Mucosa of descending colon (tissue), 3 donors: ENCODE data around the gene SPTBN1. TPM values are rescaled to one million over a fixed set of nuclear protein-coding genes. Genes with fewer than 3 reads are reported as not detected.

Experiments
- ATAC-seq: fragments of 200-7000 bp; cut with Tn5 transposase; one replicate; pipeline ENCODE4 v1.9.1; 2020; ENCODE audit warnings: mild to moderate bottlenecking, moderate library complexity
- DNase-seq, 3 donors: peaks; one replicate each; pipeline ENCODE4 v3.0.0-alpha.2; 2020
- H3K36me3 ChIP-seq: fragments of 200-600 bp; one replicate; pipeline ENCODE4 v1.8.0; 2021; ENCODE audit warnings: low read depth, mild to moderate bottlenecking
- H3K4me1 ChIP-seq: fragments of 200-600 bp; one replicate; pipeline ENCODE4 v1.8.0; 2021; ENCODE audit warnings: low read depth, mild to moderate bottlenecking
- H3K4me3 ChIP-seq: fragments of 200-600 bp; one replicate; pipeline ENCODE4 v1.8.0; 2021; ENCODE audit warnings: mild to moderate bottlenecking
- H3K9me3 ChIP-seq: fragments of 200-600 bp; one replicate; pipeline ENCODE4 v1.8.0; 2021; ENCODE audit warnings: mild to moderate bottlenecking
- intact Hi-C, 2 donors: fragments of 100-400 bp; cut with DNase I in 1 of 2; cut with micrococcal nuclease in 1 of 2; formaldehyde crosslinking; loops; one replicate each; pipeline versions ENCODE4 v1.11.0 to v1.11.1; 2022; cut with DNase I, micrococcal nuclease
- total RNA-seq, 3 donors: library from RNA; stranded (reverse); fragmentation: NEBNext Ultra II Directional in 2 of 3; extraction: Animal tissue kit (Norgen Biotek cat#: 25700) in 2 of 3; gene quantifications; one replicate each; pipeline versions ENCODE4 v1.2.1 to v1.2.4, GENCODE V29; 2021 to 2023
- TF ChIP-seq, protein P1 (sequence below): fragments of 200-600 bp; IDR thresholded peaks from one replicate; pipeline ENCODE4 v1.8.0; 2022; ENCODE audit warnings: antibody characterized with exemption, mild to moderate bottlenecking
- donor health status: DM: no; HTN: no; CAD: no; lungs with moderate emphysema.
- donor health status: DM: no; HTN: no; CAD: no.
- donor health status: DM: no; HTN: yes; CAD: no.

SPTBN1 gene
- total RNA-seq, 3 donors from 2014 or later: 237 to 396 (median 392) TPM

DNA sequence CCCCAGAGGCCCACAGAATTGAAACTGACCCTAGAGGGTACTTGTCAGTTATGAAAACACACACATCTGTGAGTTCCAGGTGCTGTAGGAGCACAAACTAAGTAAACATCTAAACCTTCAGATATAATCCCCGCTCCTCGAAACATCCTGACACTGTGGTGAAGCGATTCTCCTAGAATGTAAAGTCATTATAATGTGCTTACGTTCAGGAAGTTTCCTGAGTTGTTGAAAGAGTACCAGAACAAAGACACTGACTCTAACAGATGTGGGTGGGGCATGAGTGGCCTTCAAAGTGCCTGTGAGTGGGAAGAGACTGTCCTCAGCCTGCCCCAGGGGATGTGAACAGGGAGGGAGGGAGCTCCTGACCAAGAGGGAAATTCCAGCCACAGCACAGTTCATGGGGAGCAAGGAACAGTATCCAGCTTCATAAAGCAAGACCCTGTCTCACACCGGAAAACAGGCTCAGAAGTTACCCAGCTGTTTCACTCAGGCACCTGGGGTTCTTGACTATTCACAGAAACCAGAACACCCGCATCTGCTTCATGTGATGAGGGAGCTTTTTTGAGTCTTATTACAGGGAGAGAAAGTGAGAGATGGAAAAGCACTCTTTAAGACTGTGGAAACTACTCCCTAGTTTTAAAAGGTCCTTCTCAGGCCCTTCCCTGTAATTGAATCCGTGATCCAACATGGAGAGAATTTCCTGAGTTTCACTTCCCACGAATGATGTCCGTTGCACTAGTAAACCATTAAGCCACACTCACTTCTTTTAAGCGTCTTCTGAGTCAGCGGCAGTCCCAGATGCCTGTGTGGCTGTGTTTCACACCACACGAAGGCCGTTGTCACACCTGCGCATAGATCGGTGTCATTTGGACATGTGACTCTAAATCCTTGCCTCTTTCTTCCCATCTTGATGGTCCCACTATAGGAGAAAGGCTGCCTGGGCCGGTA lies 178.7 kb downstream of the SPTBN1 start:
- no peak for DNase-seq
- intact Hi-C loops: no loop called here
- Histone ChIP-seq H3K4me3 (no peak overlapping the region), H3K36me3 (no peaks in the 10 kb centered on the region), H3K4me1 (no peaks in the 10 kb centered on the region), H3K9me3 (no peaks in the 10 kb centered on the region)
- TF ChIP-seq, protein P1, sequence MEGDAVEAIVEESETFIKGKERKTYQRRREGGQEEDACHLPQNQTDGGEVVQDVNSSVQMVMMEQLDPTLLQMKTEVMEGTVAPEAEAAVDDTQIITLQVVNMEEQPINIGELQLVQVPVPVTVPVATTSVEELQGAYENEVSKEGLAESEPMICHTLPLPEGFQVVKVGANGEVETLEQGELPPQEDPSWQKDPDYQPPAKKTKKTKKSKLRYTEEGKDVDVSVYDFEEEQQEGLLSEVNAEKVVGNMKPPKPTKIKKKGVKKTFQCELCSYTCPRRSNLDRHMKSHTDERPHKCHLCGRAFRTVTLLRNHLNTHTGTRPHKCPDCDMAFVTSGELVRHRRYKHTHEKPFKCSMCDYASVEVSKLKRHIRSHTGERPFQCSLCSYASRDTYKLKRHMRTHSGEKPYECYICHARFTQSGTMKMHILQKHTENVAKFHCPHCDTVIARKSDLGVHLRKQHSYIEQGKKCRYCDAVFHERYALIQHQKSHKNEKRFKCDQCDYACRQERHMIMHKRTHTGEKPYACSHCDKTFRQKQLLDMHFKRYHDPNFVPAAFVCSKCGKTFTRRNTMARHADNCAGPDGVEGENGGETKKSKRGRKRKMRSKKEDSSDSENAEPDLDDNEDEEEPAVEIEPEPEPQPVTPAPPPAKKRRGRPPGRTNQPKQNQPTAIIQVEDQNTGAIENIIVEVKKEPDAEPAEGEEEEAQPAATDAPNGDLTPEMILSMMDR: no peak
- ATAC-seq: peak; percentile 37

DNA sequence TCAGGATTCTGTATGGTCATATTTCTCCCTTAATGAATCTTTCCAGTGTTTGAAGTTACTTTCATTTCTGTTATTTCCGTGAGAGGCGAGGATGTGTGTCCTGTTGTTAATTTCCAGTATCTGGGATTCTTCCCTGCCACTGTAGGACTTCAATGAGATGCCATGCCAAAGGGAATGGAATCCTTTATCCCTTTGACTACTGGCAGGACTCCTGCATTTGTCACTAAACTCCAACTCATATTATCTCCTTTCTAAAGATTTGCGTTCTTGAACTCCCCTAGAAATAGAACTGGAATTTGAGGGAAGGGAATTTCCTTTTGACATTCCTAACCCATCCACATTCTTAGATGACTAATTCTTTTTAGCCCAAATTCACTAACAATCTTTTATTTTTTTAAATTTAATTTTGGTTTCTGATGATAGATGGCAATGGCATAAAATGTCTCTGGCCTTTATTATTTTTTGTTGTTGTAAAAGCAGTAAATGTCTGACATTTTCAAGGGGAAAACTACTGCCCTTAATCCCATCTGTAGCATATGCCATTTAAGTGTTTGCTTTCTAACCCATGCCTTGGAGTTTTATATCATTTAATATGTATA lies 179.5 kb downstream of the SPTBN1 start:
- Histone ChIP-seq H3K4me3 (no peak overlapping the region), H3K4me1 (no peaks in the 10 kb centered on the region), H3K36me3 (no peaks in the 10 kb centered on the region), H3K9me3 (no peaks in the 10 kb centered on the region)
- intact Hi-C loops: no loop called here
- TF ChIP-seq, protein P1: no peak
- ATAC-seq (no peak), DNase-seq (no peak)

DNA sequence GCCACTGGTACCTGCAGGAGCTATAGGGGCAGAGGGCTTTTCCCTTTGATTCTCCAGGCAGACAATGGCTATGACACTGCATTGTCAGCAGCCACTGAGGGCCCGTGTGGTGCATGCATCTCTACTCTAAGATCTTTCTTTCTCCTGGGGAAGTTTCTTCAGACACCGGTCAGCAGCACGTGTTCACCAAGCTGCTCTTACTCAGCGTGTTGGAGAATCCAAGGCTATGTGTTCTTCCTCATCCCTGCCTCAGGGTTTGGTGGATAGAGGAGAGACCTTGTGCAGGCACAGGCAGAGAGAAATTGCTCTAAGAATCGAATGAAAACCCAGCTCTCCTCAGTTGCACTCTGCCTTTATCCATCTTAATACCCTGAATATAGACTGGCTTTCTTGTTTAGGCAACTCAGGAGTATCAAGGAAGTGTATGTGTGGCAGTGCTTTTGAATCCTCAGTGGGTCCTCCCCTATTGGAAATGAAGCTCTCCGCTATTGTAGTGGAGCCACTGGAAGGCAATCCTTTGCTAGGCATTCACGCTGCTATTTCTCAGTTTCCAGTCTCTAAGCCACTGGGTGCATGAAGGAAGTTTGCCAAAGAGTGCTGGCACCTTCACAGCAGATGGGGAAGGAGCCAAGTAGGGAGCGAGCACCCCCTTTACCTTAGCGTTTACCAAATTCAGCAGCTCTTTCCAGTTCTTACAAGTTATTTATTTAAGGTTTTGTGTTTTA lies 180.4 kb downstream of the SPTBN1 start:
- Histone ChIP-seq H3K9me3 (no peaks in the 10 kb centered on the region), H3K4me3 (no peak overlapping the region), H3K4me1 (no peaks in the 10 kb centered on the region), H3K36me3 (no peaks in the 10 kb centered on the region)
- DNase-seq (no peak), ATAC-seq (no peak)
- intact Hi-C loops: no loop called here
- TF ChIP-seq, protein P1: no peak

DNA sequence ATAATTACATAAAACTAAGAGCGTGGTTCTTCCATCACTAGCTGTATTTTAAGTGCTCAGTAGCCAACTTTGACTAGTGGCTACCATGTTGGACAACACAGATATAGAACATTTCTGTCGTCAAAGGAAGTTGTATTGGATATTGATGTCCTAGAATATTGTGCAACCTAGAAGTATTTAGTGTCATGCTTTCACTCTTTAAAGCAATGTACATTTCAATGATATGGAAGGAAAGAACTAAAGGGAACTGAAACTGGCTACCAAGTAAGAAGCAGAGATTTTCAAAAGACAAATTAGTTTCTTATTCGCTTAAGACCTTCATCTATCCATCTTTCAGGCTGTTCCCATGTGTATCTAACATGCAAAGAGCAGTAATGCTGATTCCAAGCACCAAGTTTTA lies 182.0 kb downstream of the SPTBN1 start:
- Histone ChIP-seq H3K9me3 (no peaks in the 10 kb centered on the region), H3K36me3 (no peaks in the 10 kb centered on the region), H3K4me1 (no peaks in the 10 kb centered on the region), H3K4me3 (no peak overlapping the region)
- ATAC-seq (no peak), DNase-seq (no peak)
- TF ChIP-seq, protein P1: no peak
- intact Hi-C loops: no loop called here

DNA sequence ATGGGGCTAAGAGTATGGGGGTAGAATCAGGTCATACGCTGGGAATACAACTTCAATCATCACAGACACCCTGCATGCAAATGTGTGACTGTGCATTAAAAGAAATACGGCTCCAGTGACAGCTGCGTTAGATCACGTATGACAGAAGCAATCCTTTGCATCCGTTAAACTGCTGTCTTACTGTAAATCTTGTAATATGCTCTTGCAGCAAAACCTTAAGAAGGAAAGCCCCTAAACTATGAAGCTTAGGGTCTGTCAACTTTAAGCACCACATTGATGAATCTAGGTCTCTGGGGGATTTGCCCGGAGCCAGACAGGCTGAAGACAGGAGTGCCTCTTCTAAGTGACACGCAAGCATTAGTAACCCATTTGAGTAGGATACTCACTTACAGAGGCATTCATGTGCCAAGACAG lies 182.7 kb downstream of the SPTBN1 start:
- intact Hi-C loops: no loop called here
- no peaks in the 10 kb centered on the region for H3K36me3 ChIP-seq
- DNase-seq (no peak), ATAC-seq (no peak)
- no peak overlapping the region for H3K4me3 ChIP-seq
- no peaks in the 10 kb centered on the region for H3K9me3 ChIP-seq
- TF ChIP-seq, protein P1: no peak
- no peaks in the 10 kb centered on the region for H3K4me1 ChIP-seq
